H9 (cell line): Measurements from ENCODE around the gene KANSL1. TPM values are rescaled to one million over a fixed set of nuclear protein-coding genes. Genes with fewer than 3 reads are reported as not detected.

Experiments used
- DNase-seq: peaks from one replicate; pipeline ENCODE4 v3.0.0-alpha.2; 2017
- H2AFZ ChIP-seq: one replicate; pipeline ENCODE4 v1.6.1; 2013; ENCODE audit warnings: mild to moderate bottlenecking, low read length, control low read depth, moderate library complexity
- H2AK5ac ChIP-seq: 2 replicates; pipeline ENCODE4 v1.6.1; 2013; ENCODE audit warnings: low read length, control low read depth, mixed read lengths; ENCODE audit not compliant: insufficient read length
- H2BK120ac ChIP-seq: one replicate; pipeline ENCODE4 v1.6.1; 2013; ENCODE audit warnings: low read depth, mild to moderate bottlenecking, low read length, control low read depth, inconsistent platforms; ENCODE audit not compliant: poor library complexity, severe bottlenecking
- H2BK12ac ChIP-seq: 2 replicates; pipeline ENCODE4 v1.6.1; 2013; ENCODE audit warnings: low read length, control low read depth, mixed read lengths, low read depth; ENCODE audit not compliant: insufficient read length
- H2BK15ac ChIP-seq: 2 replicates; pipeline ENCODE4 v1.6.1; 2013; ENCODE audit warnings: low read depth, low read length, control low read depth
- H2BK20ac ChIP-seq: one replicate; pipeline ENCODE4 v1.6.1; 2013; ENCODE audit warnings: low read depth, mild to moderate bottlenecking, low read length, control low read depth, inconsistent platforms; ENCODE audit not compliant: poor library complexity, severe bottlenecking
- H2BK5ac ChIP-seq: 2 replicates; pipeline ENCODE4 v1.6.1; 2013; ENCODE audit warnings: low read length, control low read depth, mixed read lengths; ENCODE audit not compliant: insufficient read length
- H3K14ac ChIP-seq: 2 replicates; pipeline ENCODE4 v1.6.1; 2013; ENCODE audit warnings: low read length, control low read depth; ENCODE audit not compliant: insufficient read depth
- H3K18ac ChIP-seq: 2 replicates; pipeline ENCODE4 v1.6.1; 2013; ENCODE audit warnings: low read depth, mild to moderate bottlenecking, mixed read lengths, low read length, control low read depth; ENCODE audit not compliant: insufficient read length
- H3K23ac ChIP-seq: 2 replicates; pipeline ENCODE4 v1.6.1; 2013; ENCODE audit warnings: low read length, control low read depth, mixed read lengths, low read depth; ENCODE audit not compliant: insufficient read length
- H3K23me2 ChIP-seq: 2 replicates; pipeline ENCODE4 v1.6.1; 2013; ENCODE audit warnings: low read depth, mild to moderate bottlenecking, mixed read lengths, low read length, control low read depth; ENCODE audit not compliant: insufficient read length, poor library complexity, severe bottlenecking
- H3K27ac ChIP-seq: 2 replicates; pipeline ENCODE4 v1.5.1; 2013; ENCODE audit warnings: low read length, control low read depth, mixed read lengths, low read depth; ENCODE audit not compliant: insufficient read length
- H3K27me3 ChIP-seq: 2 replicates; pipeline ENCODE4 v1.6.1; 2013; ENCODE audit warnings: low read length, control low read depth, inconsistent platforms; ENCODE audit not compliant: insufficient read depth
- H3K4ac ChIP-seq: 2 replicates; pipeline ENCODE4 v1.6.1; 2013; ENCODE audit warnings: low read depth, mild to moderate bottlenecking, control low read depth, inconsistent platforms, low read length, moderate library complexity
- H3K4me1 ChIP-seq: 2 replicates; pipeline ENCODE4 v1.6.1; 2013; ENCODE audit warnings: low read length, control low read depth, inconsistent platforms; ENCODE audit not compliant: insufficient read depth
- H3K4me2 ChIP-seq: 2 replicates; pipeline ENCODE4 v1.6.1; 2013; ENCODE audit warnings: low read length, control low read depth, mixed read lengths; ENCODE audit not compliant: insufficient read length, insufficient read depth
- H3K56ac ChIP-seq: 2 replicates; pipeline ENCODE4 v1.6.1; 2013; ENCODE audit warnings: low read depth, mild to moderate bottlenecking, mixed read lengths, low read length, control low read depth; ENCODE audit not compliant: insufficient read length
- H3K79me1 ChIP-seq: 2 replicates; pipeline ENCODE4 v1.6.1; 2013; ENCODE audit warnings: low read depth, mild to moderate bottlenecking, moderate library complexity, low read length, control low read depth, inconsistent platforms; ENCODE audit not compliant: insufficient read depth, poor library complexity, severe bottlenecking
- H3K79me2 ChIP-seq: 2 replicates; pipeline ENCODE4 v1.6.1; 2013; ENCODE audit warnings: low read length, control low read depth, inconsistent platforms; ENCODE audit not compliant: insufficient read depth
- H3K9ac ChIP-seq: 2 replicates; pipeline ENCODE4 v1.6.1; 2013; ENCODE audit warnings: low read length, control low read depth, mixed read lengths; ENCODE audit not compliant: insufficient read length; ENCODE audit errors: extremely low read depth
- H3K9me3 ChIP-seq: one replicate; pipeline ENCODE4 v1.6.1; 2013; ENCODE audit warnings: low read depth, low read length, inconsistent platforms; ENCODE audit not compliant: control insufficient read depth
- H3T11ph ChIP-seq: one replicate; pipeline ENCODE4 v1.6.1; 2013; ENCODE audit warnings: mild to moderate bottlenecking, low read length, control low read depth, inconsistent platforms
- H4K20me1 ChIP-seq: one replicate; pipeline ENCODE4 v1.6.1; 2013; ENCODE audit not compliant: control insufficient read depth, insufficient read length, insufficient read depth
- H4K5ac ChIP-seq: 2 replicates; pipeline ENCODE4 v1.6.1; 2013; ENCODE audit warnings: low read depth, mild to moderate bottlenecking, mixed read lengths, low read length, control low read depth; ENCODE audit not compliant: insufficient read length
- H4K8ac ChIP-seq: replicated peaks from 2 replicates; pipeline ENCODE4 v1.6.1; 2013; ENCODE audit warnings: low read length, control low read depth, mixed read lengths, low read depth; ENCODE audit not compliant: insufficient read length
- H4K91ac ChIP-seq: 2 replicates; pipeline ENCODE4 v1.6.1; 2013; ENCODE audit warnings: low read depth, mild to moderate bottlenecking, moderate library complexity, mixed read lengths, low read length, control low read depth; ENCODE audit not compliant: insufficient read length
- H3K27ac Mint-ChIP-seq, 3 experiments: 2 replicates in 2 of 3; 3 replicates in 1 of 3; pipeline ENCODE4 v1.8.0; 2020 to 2021; ENCODE audit warnings: mixed read lengths in 3 of 3, mild to moderate bottlenecking in 1 of 3, moderate library complexity in 1 of 3
- H3K27me3 Mint-ChIP-seq: 2 replicates; pipeline ENCODE4 v1.8.0; 2021; ENCODE audit warnings: low read depth, mild to moderate bottlenecking, moderate library complexity, mixed read lengths
- H3K36me3 Mint-ChIP-seq, 3 experiments: 2 replicates in 2 of 3; 3 replicates in 1 of 3; pipeline ENCODE4 v1.8.0; 2020 to 2021; ENCODE audit warnings: low read depth in 3 of 3, mixed read lengths in 3 of 3; ENCODE audit not compliant: insufficient read depth in 1 of 3
- H3K4me1 Mint-ChIP-seq, 2 experiments: 2 replicates each; pipeline ENCODE4 v1.8.0; 2020; ENCODE audit warnings: mixed read lengths in 2 of 2
- H3K4me3 Mint-ChIP-seq, 2 experiments: 2 replicates in 1 of 2; 3 replicates in 1 of 2; pipeline ENCODE4 v1.8.0; 2020 to 2021; ENCODE audit warnings: mild to moderate bottlenecking in 2 of 2, mixed read lengths in 2 of 2, moderate library complexity in 1 of 2
- H3K9me3 Mint-ChIP-seq, 2 experiments: 2 replicates in 1 of 2; 3 replicates in 1 of 2; pipeline ENCODE4 v1.8.0; 2020; ENCODE audit warnings: mild to moderate bottlenecking in 2 of 2, mixed read lengths in 2 of 2, moderate library complexity in 1 of 2
- WGBS: extraction: QIAGEN DNeasy Blood & Tissue Kit; methylation state at CpG from one replicate; pipeline ENCODE4 v1.1.7; 2013; ENCODE audit warnings: missing lambda C conversion rate, low lambda C conversion rate, mixed read lengths; ENCODE audit not compliant: insufficient read length; ENCODE audit errors: extremely low coverage; 5-methylcytosine and 5-hydroxymethylcytosine counted together
- total RNA-seq: library from RNA; stranded (reverse); gene quantifications from 2 replicates; pipeline ENCODE4 v1.2.1, GENCODE V29; 2021
- TF ChIP-seq, protein P1 (sequence below): fragments of 200-600 bp; sonication (generic); conservative IDR thresholded peaks from 3 replicates; pipeline ENCODE4 v1.8.0; 2021; ENCODE audit warnings: antibody characterized with exemption, mild to moderate bottlenecking

The KANSL1 gene
- total RNA-seq, 1 experiment from 2014 or later, result 114 TPM

- Histone ChIP-seq H3K14ac (no peak overlapping the region), H2BK12ac (no peak overlapping the region), H3K4ac (no peak overlapping the region), H3K9ac (no peak overlapping the region), H2BK20ac (no peak overlapping the region), H2BK5ac (no peak overlapping the region), H3K18ac (no peak overlapping the region), H2BK120ac (no peak overlapping the region), H3T11ph (no peak overlapping the region), H3K79me1 (no peaks in the 10 kb centered on the region), H2AFZ (no peak overlapping the region), H3K4me1 (no peaks in the 10 kb centered on the region), H4K91ac (no peak overlapping the region), H4K8ac (no peak overlapping the region), H3K23ac (no peak overlapping the region), H2BK15ac (no peak overlapping the region), H3K27me3 (no peaks in the 10 kb centered on the region), H4K20me1 (no peaks in the 10 kb centered on the region), H4K5ac (no peak overlapping the region), H3K4me2 (no peak overlapping the region), H3K27ac (no peak overlapping the region), H3K56ac (no peak overlapping the region), H3K79me2 (no peaks in the 10 kb centered on the region), H3K9me3 (no peaks in the 10 kb centered on the region), H2AK5ac (no peak overlapping the region), H3K23me2 (no peaks in the 10 kb centered on the region)
- H3K36me3 Mint-ChIP-seq, result peaks cover 35 to 89% (median 89%) of the 10 kb centered on the region in 3 experiments; a peak in 6 of 7 replicates
- WGBS, result no CpG with 5 or more reads among the region's 5 CpGs
- H3K27me3 Mint-ChIP-seq, result peaks cover 2% of the 10 kb centered on the region; the same call in 1 of the 2 replicates
- no peak for DNase-seq
- peaks cover 7 to 8% of the 10 kb centered on the region in 2 experiments for H3K4me1 Mint-ChIP-seq
- H3K27ac Mint-ChIP-seq, result no peak overlapping the region
- H3K4me3 Mint-ChIP-seq, result no peak overlapping the region
- TF ChIP-seq, protein P1, sequence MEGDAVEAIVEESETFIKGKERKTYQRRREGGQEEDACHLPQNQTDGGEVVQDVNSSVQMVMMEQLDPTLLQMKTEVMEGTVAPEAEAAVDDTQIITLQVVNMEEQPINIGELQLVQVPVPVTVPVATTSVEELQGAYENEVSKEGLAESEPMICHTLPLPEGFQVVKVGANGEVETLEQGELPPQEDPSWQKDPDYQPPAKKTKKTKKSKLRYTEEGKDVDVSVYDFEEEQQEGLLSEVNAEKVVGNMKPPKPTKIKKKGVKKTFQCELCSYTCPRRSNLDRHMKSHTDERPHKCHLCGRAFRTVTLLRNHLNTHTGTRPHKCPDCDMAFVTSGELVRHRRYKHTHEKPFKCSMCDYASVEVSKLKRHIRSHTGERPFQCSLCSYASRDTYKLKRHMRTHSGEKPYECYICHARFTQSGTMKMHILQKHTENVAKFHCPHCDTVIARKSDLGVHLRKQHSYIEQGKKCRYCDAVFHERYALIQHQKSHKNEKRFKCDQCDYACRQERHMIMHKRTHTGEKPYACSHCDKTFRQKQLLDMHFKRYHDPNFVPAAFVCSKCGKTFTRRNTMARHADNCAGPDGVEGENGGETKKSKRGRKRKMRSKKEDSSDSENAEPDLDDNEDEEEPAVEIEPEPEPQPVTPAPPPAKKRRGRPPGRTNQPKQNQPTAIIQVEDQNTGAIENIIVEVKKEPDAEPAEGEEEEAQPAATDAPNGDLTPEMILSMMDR, result no peak
- H3K9me3 Mint-ChIP-seq, result no peaks in the 10 kb centered on the region
Observed at GRCh38 chr17:46039592-46040186, 153.5 kb downstream of the KANSL1 start.
